Neural cell (in vitro differentiated cells): Measurements from ENCODE around the gene GCK. TPM values are rescaled to one million over a fixed set of nuclear protein-coding genes. Genes with fewer than 3 reads are reported as not detected.

Source experiments
- H2AFZ ChIP-seq: fragments of 200-600, 300-800 bp; sonication (generic), shearing (Covaris generic); 2 replicates; pipeline ENCODE4 v1.6.0; 2014; ENCODE audit warnings: low read depth, mild to moderate bottlenecking, antibody characterized with exemption, low read length, moderate library complexity
- H3F3A ChIP-seq: fragments of 200-600 bp; shearing (Covaris generic); 2 replicates; pipeline ENCODE4 v1.6.1; 2016; ENCODE audit warnings: mild to moderate bottlenecking, moderate library complexity, mixed read lengths, antibody characterized with exemption, low read length; ENCODE audit not compliant: insufficient read depth, poor library complexity, severe bottlenecking
- H3K27ac ChIP-seq: fragments of 200-600, 300-800 bp; sonication (generic), shearing (Covaris generic); 2 replicates; pipeline ENCODE4 v1.5.1; 2014; ENCODE audit warnings: mild to moderate bottlenecking, low read length, moderate library complexity
- H3K27me3 ChIP-seq: fragments of 300-800, 200-600 bp; sonication (generic), shearing (Covaris generic); 2 replicates; pipeline ENCODE4 v1.6.0; 2014; ENCODE audit warnings: mild to moderate bottlenecking, low read depth, low read length, moderate library complexity; ENCODE audit not compliant: insufficient read depth
- H3K36me3 ChIP-seq: fragments of 300-800, 200-600 bp; sonication (generic), shearing (Covaris generic); 2 replicates; pipeline ENCODE4 v1.5.1; 2014; ENCODE audit warnings: mild to moderate bottlenecking, antibody characterized with exemption, low read length, moderate library complexity; ENCODE audit not compliant: insufficient read depth
- H3K4me2 ChIP-seq: fragments of 300-800, 200-600 bp; sonication (generic), shearing (Covaris generic); 2 replicates; pipeline ENCODE4 v1.6.0; 2014; ENCODE audit warnings: mild to moderate bottlenecking, low read length
- H3K4me3 ChIP-seq: fragments of 300-800, 200-600 bp; sonication (generic), shearing (Covaris generic); 2 replicates; pipeline ENCODE4 v1.5.1; 2014; ENCODE audit warnings: mild to moderate bottlenecking, low read length, moderate library complexity
- H3K79me2 ChIP-seq: fragments of 200-600 bp; shearing (Covaris generic); replicated peaks from 2 replicates; pipeline ENCODE4 v1.6.0; 2014; ENCODE audit warnings: mild to moderate bottlenecking, low read length, moderate library complexity; ENCODE audit not compliant: insufficient read depth
- H3K9ac ChIP-seq: fragments of 300-800, 200-600 bp; sonication (generic), shearing (Covaris generic); 2 replicates; pipeline ENCODE4 v1.6.1; 2016; ENCODE audit warnings: mild to moderate bottlenecking, low read length, mixed read lengths
- H3K9me2 ChIP-seq: fragments of 200-600 bp; shearing (Covaris generic); 2 replicates; pipeline ENCODE4 v1.6.1; 2016; ENCODE audit warnings: mild to moderate bottlenecking, low read length, mixed read lengths; ENCODE audit not compliant: insufficient read depth
- H3K9me3 ChIP-seq: fragments of 200-600, 300-800 bp; sonication (generic), shearing (Covaris generic); 2 replicates; pipeline ENCODE4 v1.6.1; 2016; ENCODE audit warnings: mild to moderate bottlenecking, mixed run types, low read length, moderate library complexity, mixed read lengths
- H4K20me1 ChIP-seq: fragments of 200-600 bp; shearing (Covaris generic); 2 replicates; pipeline ENCODE4 v1.6.1; 2016; ENCODE audit warnings: mild to moderate bottlenecking, mixed run types; ENCODE audit not compliant: insufficient read depth
- EP300 ChIP-seq: fragments of 450-650 bp; conservative IDR thresholded peaks from 2 replicates; pipeline ENCODE4 v1.6.1; 2014; ENCODE audit warnings: antibody characterized with exemption, mild to moderate bottlenecking, moderate library complexity; ENCODE audit not compliant: poor library complexity, severe bottlenecking
- EZH2 ChIP-seq: fragments of 200-600, 300-800 bp; shearing (Covaris generic), sonication (generic); IDR thresholded peaks from 2 replicates; pipeline ENCODE4 v1.6.1; 2014; ENCODE audit warnings: antibody characterized with exemption, low read length, borderline replicate concordance, mild to moderate bottlenecking; ENCODE audit not compliant: insufficient read depth, poor library complexity, severe bottlenecking
- MXI1 ChIP-seq: fragments of 450-650 bp; conservative IDR thresholded peaks from 2 replicates; pipeline ENCODE4 v1.6.1; 2014; ENCODE audit warnings: antibody characterized with exemption, mild to moderate bottlenecking; ENCODE audit not compliant: poor library complexity, severe bottlenecking
- POLR2AphosphoS5 ChIP-seq: IDR thresholded peaks from 2 replicates; pipeline ENCODE4 v1.6.1; 2012
- RAD21 ChIP-seq: fragments of 450-650 bp; conservative IDR thresholded peaks from 2 replicates; pipeline ENCODE4 v1.6.1; 2014; ENCODE audit warnings: antibody characterized with exemption, mild to moderate bottlenecking, moderate library complexity
- SMC3 ChIP-seq: fragments of 450-650 bp; conservative IDR thresholded peaks from 2 replicates; pipeline ENCODE4 v1.6.1; 2014; ENCODE audit warnings: antibody characterized with exemption, mild to moderate bottlenecking, moderate library complexity; ENCODE audit not compliant: poor library complexity
- TAF1 ChIP-seq: IDR thresholded peaks from 2 replicates; pipeline ENCODE4 v1.6.1; 2012; ENCODE audit warnings: low read depth
- polyA plus RNA-seq: library from polyadenylated mRNA; depleted of rRNA; stranded (reverse); fragments of >200 nt; gene quantifications from 2 replicates; pipeline ENCODE4 v1.2.3, GENCODE V29; 2014
- TF ChIP-seq, protein P1 (sequence below): fragments of 450-650 bp; IDR thresholded peaks from 2 replicates; pipeline ENCODE4 v1.5.1; 2014; ENCODE audit warnings: antibody characterized with exemption, mild to moderate bottlenecking, moderate library complexity; ENCODE audit not compliant: poor library complexity, severe bottlenecking
- TF ChIP-seq, protein P2 (sequence below): IDR thresholded peaks from 2 replicates; pipeline ENCODE4 v1.6.1; 2012; ENCODE audit warnings: borderline replicate concordance

GCK gene
- polyA plus RNA-seq, 1 donor from 2014 or later, result 7.4 TPM

DNA sequence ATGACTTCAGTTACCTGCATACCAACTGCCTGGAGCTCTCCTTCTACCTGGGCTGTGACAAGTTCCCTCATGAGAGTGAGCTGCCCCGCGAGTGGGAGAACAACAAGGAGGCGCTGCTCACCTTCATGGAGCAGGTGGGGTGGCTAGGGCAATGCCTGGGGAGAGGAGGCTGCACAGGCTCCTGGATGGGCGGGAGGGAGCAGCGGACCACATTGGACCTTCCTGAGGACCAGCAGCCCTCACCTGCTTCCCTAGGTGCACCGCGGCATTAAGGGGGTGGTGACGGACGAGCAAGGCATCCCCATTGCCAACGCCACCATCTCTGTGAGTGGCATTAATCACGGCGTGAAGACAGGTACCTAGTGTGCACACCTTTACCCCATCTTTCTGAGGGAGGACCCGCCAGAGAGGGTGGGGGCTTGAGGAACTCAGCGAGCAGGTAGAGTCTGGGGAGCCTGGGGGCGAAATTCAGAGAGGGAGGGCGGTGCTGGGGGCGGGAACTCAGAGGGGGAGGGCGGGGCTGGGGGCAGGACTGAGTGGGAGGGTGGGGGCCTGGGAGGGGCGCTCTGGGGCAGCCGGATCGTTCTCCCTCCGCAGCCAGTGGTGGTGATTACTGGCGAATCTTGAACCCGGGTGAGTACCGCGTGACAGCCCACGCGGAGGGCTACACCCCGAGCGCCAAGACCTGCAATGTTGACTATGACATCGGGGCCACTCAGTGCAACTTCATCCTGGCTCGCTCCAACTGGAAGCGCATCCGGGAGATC lies 76.1 kb downstream of the GCK start:
- Histone ChIP-seq H3K9me3 (no peaks in the 10 kb centered on the region), H2AFZ (no peak overlapping the region), H3F3A (no peaks in the 10 kb centered on the region), H3K79me2 (no peaks in the 10 kb centered on the region), H3K27me3 (no peaks in the 10 kb centered on the region), H4K20me1 (no peaks in the 10 kb centered on the region), H3K9ac (no peak overlapping the region), H3K4me3 (no peak overlapping the region), H3K9me2 (no peaks in the 10 kb centered on the region), H3K27ac (no peak overlapping the region), H3K36me3 (no peaks in the 10 kb centered on the region), H3K4me2 (no peak overlapping the region)
- TF ChIP-seq, protein P1, sequence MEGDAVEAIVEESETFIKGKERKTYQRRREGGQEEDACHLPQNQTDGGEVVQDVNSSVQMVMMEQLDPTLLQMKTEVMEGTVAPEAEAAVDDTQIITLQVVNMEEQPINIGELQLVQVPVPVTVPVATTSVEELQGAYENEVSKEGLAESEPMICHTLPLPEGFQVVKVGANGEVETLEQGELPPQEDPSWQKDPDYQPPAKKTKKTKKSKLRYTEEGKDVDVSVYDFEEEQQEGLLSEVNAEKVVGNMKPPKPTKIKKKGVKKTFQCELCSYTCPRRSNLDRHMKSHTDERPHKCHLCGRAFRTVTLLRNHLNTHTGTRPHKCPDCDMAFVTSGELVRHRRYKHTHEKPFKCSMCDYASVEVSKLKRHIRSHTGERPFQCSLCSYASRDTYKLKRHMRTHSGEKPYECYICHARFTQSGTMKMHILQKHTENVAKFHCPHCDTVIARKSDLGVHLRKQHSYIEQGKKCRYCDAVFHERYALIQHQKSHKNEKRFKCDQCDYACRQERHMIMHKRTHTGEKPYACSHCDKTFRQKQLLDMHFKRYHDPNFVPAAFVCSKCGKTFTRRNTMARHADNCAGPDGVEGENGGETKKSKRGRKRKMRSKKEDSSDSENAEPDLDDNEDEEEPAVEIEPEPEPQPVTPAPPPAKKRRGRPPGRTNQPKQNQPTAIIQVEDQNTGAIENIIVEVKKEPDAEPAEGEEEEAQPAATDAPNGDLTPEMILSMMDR, result no peak
- TF ChIP-seq MXI1, result no peak
- no peak for TF ChIP-seq POLR2AphosphoS5
- TF ChIP-seq RAD21, result no peak
- TF ChIP-seq EP300, result no peak
- TF ChIP-seq SMC3, result no peak
- TF ChIP-seq TAF1, result no peak
- TF ChIP-seq EZH2, result no peak
- TF ChIP-seq, protein P2, sequence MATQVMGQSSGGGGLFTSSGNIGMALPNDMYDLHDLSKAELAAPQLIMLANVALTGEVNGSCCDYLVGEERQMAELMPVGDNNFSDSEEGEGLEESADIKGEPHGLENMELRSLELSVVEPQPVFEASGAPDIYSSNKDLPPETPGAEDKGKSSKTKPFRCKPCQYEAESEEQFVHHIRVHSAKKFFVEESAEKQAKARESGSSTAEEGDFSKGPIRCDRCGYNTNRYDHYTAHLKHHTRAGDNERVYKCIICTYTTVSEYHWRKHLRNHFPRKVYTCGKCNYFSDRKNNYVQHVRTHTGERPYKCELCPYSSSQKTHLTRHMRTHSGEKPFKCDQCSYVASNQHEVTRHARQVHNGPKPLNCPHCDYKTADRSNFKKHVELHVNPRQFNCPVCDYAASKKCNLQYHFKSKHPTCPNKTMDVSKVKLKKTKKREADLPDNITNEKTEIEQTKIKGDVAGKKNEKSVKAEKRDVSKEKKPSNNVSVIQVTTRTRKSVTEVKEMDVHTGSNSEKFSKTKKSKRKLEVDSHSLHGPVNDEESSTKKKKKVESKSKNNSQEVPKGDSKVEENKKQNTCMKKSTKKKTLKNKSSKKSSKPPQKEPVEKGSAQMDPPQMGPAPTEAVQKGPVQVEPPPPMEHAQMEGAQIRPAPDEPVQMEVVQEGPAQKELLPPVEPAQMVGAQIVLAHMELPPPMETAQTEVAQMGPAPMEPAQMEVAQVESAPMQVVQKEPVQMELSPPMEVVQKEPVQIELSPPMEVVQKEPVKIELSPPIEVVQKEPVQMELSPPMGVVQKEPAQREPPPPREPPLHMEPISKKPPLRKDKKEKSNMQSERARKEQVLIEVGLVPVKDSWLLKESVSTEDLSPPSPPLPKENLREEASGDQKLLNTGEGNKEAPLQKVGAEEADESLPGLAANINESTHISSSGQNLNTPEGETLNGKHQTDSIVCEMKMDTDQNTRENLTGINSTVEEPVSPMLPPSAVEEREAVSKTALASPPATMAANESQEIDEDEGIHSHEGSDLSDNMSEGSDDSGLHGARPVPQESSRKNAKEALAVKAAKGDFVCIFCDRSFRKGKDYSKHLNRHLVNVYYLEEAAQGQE, result no peak

DNA sequence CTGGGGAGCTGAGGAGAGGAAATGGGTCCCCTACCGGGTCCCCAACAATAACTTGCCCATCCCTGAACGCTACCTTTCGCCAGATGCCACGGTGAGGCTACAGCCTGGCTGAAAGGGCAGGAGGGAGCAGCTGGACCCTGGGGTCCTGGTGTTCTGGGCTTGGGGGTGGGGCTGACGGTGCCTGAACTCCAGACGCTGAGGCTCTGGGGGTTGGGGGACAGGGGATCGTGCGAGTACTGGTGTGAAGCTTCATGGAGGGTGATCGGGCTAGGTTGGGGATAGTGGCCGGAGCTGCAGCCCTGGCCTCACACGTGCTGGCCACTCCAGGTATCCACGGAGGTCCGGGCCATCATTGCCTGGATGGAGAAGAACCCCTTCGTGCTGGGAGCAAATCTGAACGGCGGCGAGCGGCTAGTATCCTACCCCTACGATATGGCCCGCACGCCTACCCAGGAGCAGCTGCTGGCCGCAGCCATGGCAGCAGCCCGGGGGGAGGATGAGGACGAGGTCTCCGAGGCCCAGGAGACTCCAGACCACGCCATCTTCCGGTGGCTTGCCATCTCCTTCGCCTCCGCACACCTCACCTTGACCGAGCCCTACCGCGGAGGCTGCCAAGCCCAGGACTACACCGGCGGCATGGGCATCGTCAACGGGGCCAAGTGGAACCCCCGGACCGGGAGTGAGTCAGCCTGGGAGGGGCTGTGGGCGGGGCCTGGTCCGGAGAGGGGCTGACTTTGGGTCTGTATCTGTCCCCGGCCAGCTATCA lies 76.8 kb downstream of the GCK start:
- no peaks in the 10 kb centered on the region for H3K27me3 ChIP-seq
- H3K79me2 ChIP-seq, result no peaks in the 10 kb centered on the region
- no peak overlapping the region for H2AFZ ChIP-seq
- no peaks in the 10 kb centered on the region for H3K36me3 ChIP-seq
- no peak overlapping the region for H3K4me3 ChIP-seq
- H3K9me2 ChIP-seq, result no peaks in the 10 kb centered on the region
- H3F3A ChIP-seq, result no peaks in the 10 kb centered on the region
- no peak overlapping the region for H3K27ac ChIP-seq
- TF ChIP-seq SMC3 (no peak), EZH2 (no peak), RAD21 (no peak), TAF1 (no peak), POLR2AphosphoS5 (no peak), MXI1 (no peak), EP300 (no peak)
- TF ChIP-seq, protein P1, result no peak
- TF ChIP-seq, protein P2, result no peak
- no peak overlapping the region for H3K4me2 ChIP-seq
- H3K9me3 ChIP-seq, result no peaks in the 10 kb centered on the region
- H3K9ac ChIP-seq, result no peak overlapping the region
- no peaks in the 10 kb centered on the region for H4K20me1 ChIP-seq
